HUES48 (cell line): ENCODE data around the gene CNIH1.

Experiments used
- H3K27ac ChIP-seq: one replicate; pipeline ENCODE4 v1.7.0; 2013; ENCODE audit warnings: low read depth, low read length, inconsistent platforms
- H3K27me3 ChIP-seq: 2 replicates; pipeline ENCODE4 v1.6.1; 2013; ENCODE audit warnings: mild to moderate bottlenecking, low read length; ENCODE audit not compliant: control insufficient read depth, insufficient read depth
- H3K36me3 ChIP-seq: 2 replicates; pipeline ENCODE4 v1.6.1; 2013; ENCODE audit warnings: low read length; ENCODE audit not compliant: control insufficient read depth, insufficient read depth
- H3K4me1 ChIP-seq: 2 replicates; pipeline ENCODE4 v1.6.1; 2013; ENCODE audit warnings: mild to moderate bottlenecking, low read length; ENCODE audit not compliant: control insufficient read depth, insufficient read depth
- H3K4me3 ChIP-seq: 2 replicates; pipeline ENCODE4 v1.5.1; 2013; ENCODE audit warnings: mild to moderate bottlenecking, low read depth, low read length
- H3K9ac ChIP-seq: 2 replicates; pipeline ENCODE4 v1.6.1; 2013; ENCODE audit warnings: mild to moderate bottlenecking, low read depth, low read length, moderate library complexity
- H3K9me3 ChIP-seq: 2 replicates; pipeline ENCODE4 v1.6.1; 2013; ENCODE audit warnings: low read length; ENCODE audit not compliant: control insufficient read depth, insufficient read depth

The CNIH1 gene

GRCh38 chr14:54440873-54441868 is at the start of gene CNIH1:
TSS of gene CNIH1 (minus strand) at chr14:54441374. CDS start at chr14:54441327, 47 bp downstream.
- Histone ChIP-seq H3K27me3 (no peaks in the 10 kb centered on the region), H3K27ac (peak within 1 kb of the TSS; percentile 98), H3K36me3 (peaks cover under 1% of the 10 kb centered on the region; the same call in 1 of the 2 replicates), H3K4me3 (peak within 1 kb of the TSS; percentile 96), H3K9me3 (no peaks in the 10 kb centered on the region), H3K4me1 (peaks cover 25% of the 10 kb centered on the region), H3K9ac (peak within 1 kb of the TSS; percentile 97)

DNA sequence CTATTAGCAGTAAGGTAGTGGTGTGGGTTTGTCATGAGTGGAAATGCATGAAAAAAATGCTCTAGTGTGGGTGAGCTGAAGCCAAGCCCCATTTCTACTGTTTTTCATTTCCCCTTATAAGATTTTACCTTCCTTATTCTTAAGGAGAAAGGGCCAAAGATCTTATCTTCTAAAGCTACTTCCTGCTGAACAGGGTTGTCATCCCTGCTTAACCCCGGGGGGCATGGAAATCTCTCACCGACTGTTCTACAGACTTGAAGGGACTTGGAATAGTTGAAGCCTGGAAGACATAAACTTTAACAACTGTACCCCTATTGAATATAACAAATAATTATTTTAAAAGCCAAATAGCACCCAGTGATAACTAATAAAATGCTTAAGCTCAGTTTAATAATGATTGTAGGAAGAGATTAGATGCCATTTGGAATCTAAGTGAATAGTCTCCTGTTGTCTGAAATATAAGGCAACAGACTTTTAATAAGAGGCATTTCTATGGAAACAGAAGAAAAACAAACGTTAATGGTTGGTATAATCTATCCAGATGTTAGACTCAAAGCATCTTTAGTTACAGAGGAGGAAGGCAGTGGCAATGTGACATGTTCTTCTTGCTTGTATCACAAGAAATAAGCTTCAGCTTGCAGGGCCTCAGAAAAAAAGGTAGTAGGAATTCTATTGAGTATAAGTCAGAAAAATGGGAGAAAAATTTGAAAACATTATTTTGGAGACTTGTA is 49.4 kb upstream of the CNIH1 start:
- H3K27ac ChIP-seq: peak overlapping the region; percentile 7
- H3K4me3 ChIP-seq: no peak overlapping the region
- no peaks in the 10 kb centered on the region for H3K9me3 ChIP-seq
- no peaks in the 10 kb centered on the region for H3K36me3 ChIP-seq
- H3K4me1 ChIP-seq: peaks cover 19% of the 10 kb centered on the region
- no peaks in the 10 kb centered on the region for H3K27me3 ChIP-seq
- no peak overlapping the region for H3K9ac ChIP-seq

DNA sequence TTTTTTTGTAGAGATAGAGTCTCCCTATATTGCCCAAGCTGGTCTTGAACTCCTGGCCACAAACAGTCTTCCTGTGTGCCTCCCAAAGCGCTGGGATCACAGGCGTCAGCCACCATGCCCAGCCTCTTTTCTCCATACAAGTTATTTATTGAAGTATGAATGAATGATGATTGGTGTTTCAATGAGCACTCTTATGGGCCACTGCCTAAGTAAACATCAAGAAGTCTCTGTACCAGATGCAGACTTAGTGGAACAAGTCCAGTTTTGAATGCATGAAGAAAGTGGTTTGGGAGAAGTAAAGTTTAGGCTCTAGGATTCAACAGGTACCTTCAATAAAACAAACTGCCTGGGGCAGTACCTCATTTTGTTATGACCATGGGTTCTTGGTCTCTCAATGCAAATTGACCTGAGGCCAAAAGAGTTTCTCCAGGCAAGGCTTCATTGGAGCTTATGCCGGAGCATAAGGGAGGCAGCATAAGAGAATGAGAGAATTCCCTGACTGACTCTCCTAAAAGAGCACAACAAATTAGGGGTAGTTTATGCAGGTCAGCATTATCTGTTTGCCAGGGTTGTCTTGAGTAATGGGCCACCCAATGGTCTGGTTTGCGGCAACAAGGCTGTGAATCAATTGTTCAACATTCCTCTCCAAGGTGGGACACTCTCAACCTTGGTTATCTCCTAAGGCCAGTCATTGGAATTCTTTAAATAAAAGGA is 48.7 kb upstream of the CNIH1 start:
- H3K9me3 ChIP-seq: no peaks in the 10 kb centered on the region
- H3K27me3 ChIP-seq: no peaks in the 10 kb centered on the region
- H3K36me3 ChIP-seq: no peaks in the 10 kb centered on the region
- H3K4me3 ChIP-seq: peak overlapping the region; percentile 98; the same call in 1 of the 2 replicates
- peak overlapping the region; percentile 7 for H3K27ac ChIP-seq
- H3K4me1 ChIP-seq: peaks cover 22% of the 10 kb centered on the region
- no peak overlapping the region for H3K9ac ChIP-seq

DNA sequence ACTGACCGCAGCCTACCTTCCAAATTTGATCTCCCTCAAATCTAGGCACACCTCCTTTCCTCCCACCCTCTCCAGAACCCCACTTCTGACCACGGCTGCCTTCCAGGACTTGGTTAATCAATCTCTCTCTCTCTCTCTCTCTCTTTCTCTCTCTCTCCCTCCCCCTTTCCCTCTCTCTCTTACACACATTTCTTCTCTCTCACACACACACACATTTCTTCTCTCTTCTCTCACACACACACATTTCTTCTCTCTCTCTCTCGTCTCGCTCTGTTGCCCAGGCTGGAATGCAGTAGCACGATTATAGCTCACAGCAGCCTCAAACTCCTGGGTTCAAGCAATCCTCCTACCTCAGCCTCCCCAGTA is 48.1 kb upstream of the CNIH1 start:
- Histone ChIP-seq H3K9ac (peak overlapping the region; percentile 69), H3K4me1 (peaks cover 22% of the 10 kb centered on the region), H3K9me3 (no peaks in the 10 kb centered on the region), H3K27me3 (no peaks in the 10 kb centered on the region), H3K36me3 (no peaks in the 10 kb centered on the region), H3K4me3 (peak overlapping the region; percentile 98), H3K27ac (peak overlapping the region; percentile 97)

- Histone ChIP-seq H3K27ac (peak within 1 kb of the TSS; percentile 97), H3K36me3 (peaks cover 2% of the 10 kb centered on the region; the same call in 1 of the 2 replicates), H3K4me1 (peaks cover 22% of the 10 kb centered on the region)
Observed at GRCh38 chr14:54488646-54489317, 47.6 kb upstream of the CNIH1 start, which contains the start of gene GMFB. TSS of gene GMFB (minus strand) at chr14:54488980. CDS start at chr14:54488927, 53 bp downstream.

GRCh38 chr14:54488318-54488645 is 47.1 kb upstream of the CNIH1 start:
- Histone ChIP-seq H3K27ac (peak overlapping the region; percentile 97), H3K27me3 (no peaks in the 10 kb centered on the region), H3K36me3 (peaks cover 7% of the 10 kb centered on the region), H3K4me3 (peak overlapping the region; percentile 98), H3K9me3 (no peaks in the 10 kb centered on the region), H3K4me1 (peaks cover 22% of the 10 kb centered on the region), H3K9ac (peak overlapping the region; percentile 90)

More at GRCh38 chr14:54488646-54489317, 47.6 kb upstream of the CNIH1 start, which contains the start of gene GMFB:
- peak within 1 kb of the TSS; percentile 98 for H3K4me3 ChIP-seq
- peak within 1 kb of the TSS; percentile 90 for H3K9ac ChIP-seq
- no peaks in the 10 kb centered on the region for H3K9me3 ChIP-seq
- no peaks in the 10 kb centered on the region for H3K27me3 ChIP-seq

DNA sequence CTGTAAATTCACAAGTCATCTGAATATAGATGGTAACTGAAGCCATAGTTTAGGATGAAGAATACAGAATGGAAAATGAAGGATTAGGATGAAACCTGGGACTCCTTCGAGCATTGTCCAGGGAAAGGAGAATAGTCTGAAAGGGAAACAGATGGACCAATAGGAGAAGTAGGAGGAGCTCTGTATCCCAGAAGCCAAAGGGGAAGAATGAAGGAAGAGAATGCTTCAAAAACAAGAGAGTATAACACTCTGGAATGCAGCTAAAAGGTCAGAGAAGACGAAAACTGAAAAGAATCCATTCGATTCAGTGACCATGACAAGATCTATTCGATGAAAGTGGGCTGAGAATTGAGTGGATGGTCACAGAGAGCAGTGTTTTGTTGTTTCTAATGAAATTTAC is 46.6 kb upstream of the CNIH1 start:
- H3K4me1 ChIP-seq: peaks cover 22% of the 10 kb centered on the region
- H3K36me3 ChIP-seq: peaks cover 12% of the 10 kb centered on the region
- H3K4me3 ChIP-seq: peak overlapping the region; percentile 98
- peak overlapping the region; percentile 90 for H3K9ac ChIP-seq
- H3K27me3 ChIP-seq: no peaks in the 10 kb centered on the region
- H3K9me3 ChIP-seq: no peaks in the 10 kb centered on the region
- H3K27ac ChIP-seq: peak overlapping the region; percentile 97

DNA sequence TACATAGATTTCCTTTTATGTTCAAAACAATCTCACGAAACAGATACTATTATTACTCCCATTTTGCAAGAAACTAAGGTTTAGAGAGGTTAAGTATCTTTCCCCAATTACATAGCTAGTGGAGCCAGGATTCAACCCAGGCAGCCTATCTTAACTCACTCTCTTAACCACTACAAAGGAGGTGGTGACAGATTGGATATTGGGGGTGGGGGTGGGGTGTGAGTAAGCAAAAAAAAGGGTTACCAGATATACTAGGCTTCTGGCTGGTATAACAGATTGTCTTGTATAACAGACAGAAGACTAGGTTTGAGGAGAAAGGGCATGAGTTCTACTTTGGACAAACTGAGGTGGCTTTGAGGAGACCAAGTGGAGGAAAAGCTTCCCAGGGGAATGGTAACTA is 45.5 kb upstream of the CNIH1 start:
- Histone ChIP-seq H3K27ac (no peak overlapping the region), H3K36me3 (peaks cover 23% of the 10 kb centered on the region), H3K4me1 (peaks cover 22% of the 10 kb centered on the region), H3K9ac (no peak overlapping the region), H3K4me3 (no peak overlapping the region), H3K27me3 (no peaks in the 10 kb centered on the region), H3K9me3 (no peaks in the 10 kb centered on the region)

DNA sequence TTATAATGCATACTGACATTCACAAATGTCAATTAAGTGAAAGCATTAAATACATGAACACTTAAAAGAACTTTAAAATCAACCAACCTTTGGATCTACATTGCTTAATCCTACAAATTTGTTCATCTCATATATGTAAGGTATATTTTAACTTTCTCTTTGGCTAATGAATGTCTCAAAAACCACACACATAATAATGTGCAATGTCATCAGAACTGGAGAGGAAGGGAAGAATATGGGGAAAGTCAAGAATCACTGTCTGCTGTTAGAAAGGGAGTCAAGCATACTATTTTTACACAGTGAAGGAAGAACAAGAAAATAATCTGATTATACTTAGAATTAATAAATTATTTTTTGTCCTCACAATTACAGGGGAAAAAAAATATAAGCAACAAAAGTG is 42.7 kb upstream of the CNIH1 start:
- Histone ChIP-seq H3K4me1 (peaks cover 17% of the 10 kb centered on the region), H3K4me3 (no peak overlapping the region), H3K27ac (no peak overlapping the region)

GRCh38 chr14:54483073-54483745 is 42.0 kb upstream of the CNIH1 start:
- Histone ChIP-seq H3K9ac (no peak overlapping the region), H3K4me1 (peaks cover 17% of the 10 kb centered on the region), H3K9me3 (no peaks in the 10 kb centered on the region), H3K27ac (no peak overlapping the region), H3K4me3 (no peak overlapping the region), H3K27me3 (no peaks in the 10 kb centered on the region), H3K36me3 (peaks cover 57% of the 10 kb centered on the region)

More for the DNA sequence above, 42.7 kb upstream of the CNIH1 start:
- Histone ChIP-seq H3K9me3 (no peaks in the 10 kb centered on the region), H3K27me3 (no peaks in the 10 kb centered on the region), H3K36me3 (peaks cover 51% of the 10 kb centered on the region), H3K9ac (no peak overlapping the region)
